NCI-H146 treated with DMSO at 0.1 percent for 48 hours (cell line): ENCODE data around the gene GRIN2A.

Experiments used
- DNase-seq: peaks from one replicate; lab custom pipeline; 2025; ENCODE audit not compliant: unreplicated experiment; lab: John Stamatoyannopoulos, UW

GRIN2A gene

GRCh38 chr16:9826656-9827055, 355.6 kb downstream of the GRIN2A start:
- DNase-seq = no peak

- no peak for DNase-seq
Measured at GRCh38 chr16:9824200-9825068, 357.8 kb downstream of the GRIN2A start.

GRCh38 chr16:9823510-9823909, 358.7 kb downstream of the GRIN2A start:
- DNase-seq = no peak

GRCh38 chr16:9821970-9822369, 360.3 kb downstream of the GRIN2A start:
- no peak for DNase-seq

GRCh38 chr16:9821331-9821730, 360.9 kb downstream of the GRIN2A start:
- no peak for DNase-seq

- no peak for DNase-seq
Measured at GRCh38 chr16:9820476-9821246, 361.6 kb downstream of the GRIN2A start.

- no peak for DNase-seq
Measured at GRCh38 chr16:9818702-9819101, 363.5 kb downstream of the GRIN2A start.

- DNase-seq = no peak
Measured at GRCh38 chr16:9817586-9817985, 364.6 kb downstream of the GRIN2A start.

- no peak for DNase-seq
Measured at GRCh38 chr16:9816644-9817043, 365.6 kb downstream of the GRIN2A start.

- no peak for DNase-seq
Measured at GRCh38 chr16:9813665-9814064, 368.6 kb downstream of the GRIN2A start.

- no peak for DNase-seq
Measured at GRCh38 chr16:9808210-9808609, 374.0 kb downstream of the GRIN2A start.

- DNase-seq = no peak
Measured at GRCh38 chr16:9807302-9807701, 374.9 kb downstream of the GRIN2A start.

GRCh38 chr16:9805109-9805508, 377.1 kb downstream of the GRIN2A start:
- DNase-seq = no peak

GRCh38 chr16:9802160-9802559, 380.1 kb downstream of the GRIN2A start:
- DNase-seq = no peak

GRCh38 chr16:9801651-9802050, 380.6 kb downstream of the GRIN2A start:
- DNase-seq = no peak

GRCh38 chr16:9800186-9800738, 382.0 kb downstream of the GRIN2A start:
- no peak for DNase-seq

- no peak for DNase-seq
Measured at GRCh38 chr16:9798952-9799580, 383.2 kb downstream of the GRIN2A start.

GRCh38 chr16:9798474-9798873, 383.8 kb downstream of the GRIN2A start:
- DNase-seq = no peak

GRCh38 chr16:9797306-9797705, 384.9 kb downstream of the GRIN2A start:
- no peak for DNase-seq

- DNase-seq = no peak
Measured at GRCh38 chr16:9793623-9794022, 388.6 kb downstream of the GRIN2A start.

GRCh38 chr16:9791556-9791955, 390.7 kb downstream of the GRIN2A start:
- no peak for DNase-seq
